Measurements from ENCODE around the gene KCTD3. TPM values are rescaled to one million over a fixed set of nuclear protein-coding genes. Genes with fewer than 3 reads are reported as not detected.

The KCTD3 gene
- total RNA-seq, 1 donor from 2014 or later = 55.8 TPM

GRCh38 chr1:215556996-215557395, 10.1 kb upstream of the KCTD3 start:
- H3K4me1 ChIP-seq = no peaks in the 10 kb centered on the region
- no peak for DNase-seq (ENCODE audit: low spot score in 2 of 2)
- no peaks in the 10 kb centered on the region for H3K9me3 ChIP-seq
- H3K27me3 ChIP-seq = no peaks in the 10 kb centered on the region
- H3K4me3 ChIP-seq = no peak overlapping the region
- intact Hi-C loops (cut with DNase I) = no loop called here
- no peak for TF ChIP-seq CTCF (IDR thresholded peaks at IDR 0.05)
- no peak overlapping the region for H3K27ac ChIP-seq
- no peaks in the 10 kb centered on the region for H3K36me3 ChIP-seq

GRCh38 chr1:215557504-215557903, 9.6 kb upstream of the KCTD3 start:
- no peak for TF ChIP-seq CTCF (IDR thresholded peaks at IDR 0.05)

GRCh38 chr1:215557992-215558626, 9.0 kb upstream of the KCTD3 start:
- no peaks in the 10 kb centered on the region for H3K27me3 ChIP-seq
- H3K9me3 ChIP-seq = no peaks in the 10 kb centered on the region
- intact Hi-C loops (cut with DNase I) = no loop called here
- H3K4me1 ChIP-seq = no peaks in the 10 kb centered on the region
- no peak overlapping the region for H3K27ac ChIP-seq
- no peak overlapping the region for H3K4me3 ChIP-seq
- H3K36me3 ChIP-seq = no peaks in the 10 kb centered on the region
- no peak for DNase-seq (ENCODE audit: low spot score in 2 of 2)
- no peak for TF ChIP-seq CTCF (IDR thresholded peaks at IDR 0.05)

More at GRCh38 chr1:215557504-215557903, 9.6 kb upstream of the KCTD3 start:
- Histone ChIP-seq H3K4me1 (no peaks in the 10 kb centered on the region), H3K27me3 (no peaks in the 10 kb centered on the region), H3K9me3 (no peaks in the 10 kb centered on the region), H3K27ac (no peak overlapping the region), H3K4me3 (no peak overlapping the region), H3K36me3 (no peaks in the 10 kb centered on the region)
- intact Hi-C loops (cut with DNase I) = no loop called here
- no peak for DNase-seq (ENCODE audit: low spot score in 2 of 2)

- no peak for TF ChIP-seq CTCF (IDR thresholded peaks at IDR 0.05)
- H3K36me3 ChIP-seq = no peaks in the 10 kb centered on the region
- H3K27me3 ChIP-seq = no peaks in the 10 kb centered on the region
- H3K9me3 ChIP-seq = no peaks in the 10 kb centered on the region
- H3K4me1 ChIP-seq = peaks cover 4 to 14% of the 10 kb centered on the region in 2 donors
- peak overlapping the region; percentile 86 to 97 for H3K27ac ChIP-seq
- intact Hi-C loops (cut with DNase I) = loop anchor here (5.0 kb wide), 1 partner anchor 40 kb away; no protein-coding TSS in a partner anchor
- DNase-seq (ENCODE audit: low spot score in 2 of 2) = peak in 1 of 2 donors; percentile 68
- H3K4me3 ChIP-seq = peak overlapping the region; percentile 93 to 98
Observed at GRCh38 chr1:215567491-215568298, 591 bp downstream of the KCTD3 start.

GRCh38 chr1:215568299-215568692, 1.2 kb downstream of the KCTD3 start:
- intact Hi-C loops (cut with DNase I) = loop anchor here (5.0 kb wide), 1 partner anchor 39 kb away; no protein-coding TSS in a partner anchor
- Histone ChIP-seq H3K4me1 (peaks cover 4 to 16% of the 10 kb centered on the region in 2 donors), H3K27me3 (no peaks in the 10 kb centered on the region), H3K27ac (peak overlapping the region; percentile 86 to 97), H3K9me3 (no peaks in the 10 kb centered on the region), H3K4me3 (peak overlapping the region; percentile 93 to 98), H3K36me3 (no peaks in the 10 kb centered on the region)
- no peak for TF ChIP-seq CTCF (IDR thresholded peaks at IDR 0.05)
- DNase-seq (ENCODE audit: low spot score in 2 of 2) = no peak

All from ascending aorta (tissue), 2 donors.